ENCODE data around the gene ARID1B.

- no peak for TF ChIP-seq FOSL1 (IDR thresholded peaks at IDR 0.05; ENCODE audit: low read depth)
- TF ChIP-seq CTCF (IDR thresholded peaks at IDR 0.05 in 2 of 3, conservative IDR thresholded peaks at IDR 0.05 in 1 of 3; ENCODE audit: borderline replicate concordance in 1 of 3, insufficient read depth in 1 of 3, low read depth in 2 of 3, low read length in 2 of 3), result no peak
- TF ChIP-seq POLR2AphosphoS5 (IDR thresholded peaks at IDR 0.05; ENCODE audit: low read depth, low read length), result no peak
- TF ChIP-seq RAD21 (IDR thresholded peaks at IDR 0.05; ENCODE audit: low read depth), result no peak
- no peak for TF ChIP-seq MAX (IDR thresholded peaks at IDR 0.05)
- TF ChIP-seq EZH2 (IDR thresholded peaks at IDR 0.05), result no peak
- no peak for TF ChIP-seq YY1 (IDR thresholded peaks at IDR 0.05; ENCODE audit: extremely low read depth, insufficient replicate concordance, low read depth, low read length)
- TF ChIP-seq REST (IDR thresholded peaks at IDR 0.05; ENCODE audit: low read depth), result no peak
- no peak for TF ChIP-seq ELF1 (IDR thresholded peaks at IDR 0.05; ENCODE audit: borderline replicate concordance, low read depth)
- TF ChIP-seq SP1 (IDR thresholded peaks at IDR 0.05; ENCODE audit: low read depth), result no peak
These were observed 356.7 kb downstream of the ARID1B start for GRCh38 chr6:157133856-157134255.
